CD14-positive monocyte (primary cell): ENCODE data around the gene YBX1. TPM values are rescaled to one million over a fixed set of nuclear protein-coding genes. Genes with fewer than 3 reads are reported as not detected.

Source experiments
- DNase-seq, 3 donors: peaks; one replicate each; pipeline ENCODE4 v3.0.0-alpha.2; 2011 to 2022
- H2AFZ ChIP-seq: 2 replicates; pipeline ENCODE4 v1.6.0; 2012; ENCODE audit warnings: mild to moderate bottlenecking, low read depth, low read length, inconsistent platforms; ENCODE audit not compliant: insufficient read depth, poor library complexity, severe bottlenecking
- H3K27ac ChIP-seq, 2 donors: 1 replicate in 1 of 2; 2 replicates in 1 of 2; pipeline ENCODE4 v1.5.1; 2012 to 2013; ENCODE audit warnings: low read length in 2 of 2, control low read depth in 1 of 2, inconsistent platforms in 1 of 2, low read depth in 1 of 2, mild to moderate bottlenecking in 1 of 2
- H3K27me3 ChIP-seq, 2 donors: one replicate each; pipeline versions ENCODE4 v1.6.0 to v1.6.1; 2011 to 2013; ENCODE audit warnings: low read length in 2 of 2; ENCODE audit not compliant: control insufficient read depth in 2 of 2, insufficient read depth in 2 of 2
- H3K36me3 ChIP-seq, 2 donors: replicated peaks in 1 of 2; 1 replicate in 1 of 2; 2 replicates in 1 of 2; pipeline versions ENCODE4 v1.5.1 to v1.6.1; 2012 to 2013; ENCODE audit warnings: low read length in 2 of 2, control low read depth in 1 of 2, inconsistent platforms in 1 of 2, mild to moderate bottlenecking in 1 of 2; ENCODE audit not compliant: insufficient read depth in 2 of 2, control insufficient read depth in 1 of 2
- H3K4me1 ChIP-seq, 2 donors: 1 replicate in 1 of 2; 2 replicates in 1 of 2; pipeline versions ENCODE4 v1.5.1 to v1.6.1; 2012 to 2013; ENCODE audit warnings: low read length in 2 of 2, control low read depth in 1 of 2, inconsistent platforms in 1 of 2, mild to moderate bottlenecking in 1 of 2, moderate library complexity in 1 of 2; ENCODE audit not compliant: insufficient read depth in 2 of 2, control insufficient read depth in 1 of 2
- H3K4me2 ChIP-seq: replicated peaks from 2 replicates; pipeline ENCODE3; 2012; ENCODE audit warnings: low read length, moderate library complexity, mild to moderate bottlenecking; ENCODE audit not compliant: poor library complexity, severe bottlenecking; ENCODE audit errors: extremely low read depth
- H3K4me3 ChIP-seq, 3 experiments: fragments of 200-600 bp in 1 of 3; sonication (generic) in 1 of 3; replicated peaks in 1 of 3; 1 replicate in 2 of 3; 2 replicates in 1 of 3; pipeline ENCODE4 v1.5.1; 2011 to 2013; ENCODE audit warnings: low read length in 3 of 3, mild to moderate bottlenecking in 3 of 3, control low read depth in 2 of 3, low read depth in 2 of 3, inconsistent platforms in 1 of 3, moderate library complexity in 1 of 3
- H3K79me2 ChIP-seq: 2 replicates; pipeline ENCODE4 v1.6.0; 2012; ENCODE audit warnings: mild to moderate bottlenecking, control low read depth, inconsistent platforms, low read length, moderate library complexity; ENCODE audit not compliant: insufficient read depth
- H3K9ac ChIP-seq: 2 replicates; pipeline ENCODE4 v1.6.0; 2017; ENCODE audit warnings: low read length, mild to moderate bottlenecking; ENCODE audit not compliant: insufficient read depth, poor library complexity, severe bottlenecking
- H3K9me3 ChIP-seq, 2 donors: replicated peaks in 1 of 2; 1 replicate in 1 of 2; 2 replicates in 1 of 2; pipeline versions ENCODE4 v1.5.1 to v1.6.1; 2012 to 2013; ENCODE audit warnings: low read length in 2 of 2, control low read depth in 1 of 2; ENCODE audit not compliant: control insufficient read depth in 1 of 2, insufficient read depth in 1 of 2
- H4K20me1 ChIP-seq: 2 replicates; pipeline ENCODE4 v1.6.0; 2012; ENCODE audit warnings: mild to moderate bottlenecking, low read length, control low read depth, moderate library complexity; ENCODE audit not compliant: insufficient read depth
- H3K27ac Mint-ChIP-seq, 7 donors: one replicate each; pipeline ENCODE4 v1.8.0; 2020; ENCODE audit warnings: mild to moderate bottlenecking in 7 of 7, mixed read lengths in 7 of 7, moderate library complexity in 6 of 7, inconsistent platforms in 2 of 7
- H3K27me3 Mint-ChIP-seq, 3 donors: one replicate each; pipeline ENCODE4 v1.8.0; 2021 to 2022; ENCODE audit warnings: low read depth in 3 of 3, mild to moderate bottlenecking in 3 of 3, mixed read lengths in 3 of 3, moderate library complexity in 3 of 3, inconsistent platforms in 1 of 3
- H3K36me3 Mint-ChIP-seq, 2 donors: one replicate each; pipeline ENCODE4 v1.8.0; 2020; ENCODE audit warnings: mixed read lengths in 2 of 2, inconsistent platforms in 1 of 2, mild to moderate bottlenecking in 1 of 2
- H3K4me1 Mint-ChIP-seq: one replicate; pipeline ENCODE4 v1.8.0; 2020; ENCODE audit warnings: mild to moderate bottlenecking, mixed read lengths
- H3K4me3 Mint-ChIP-seq, 2 donors: one replicate each; pipeline ENCODE4 v1.8.0; 2020; ENCODE audit warnings: mild to moderate bottlenecking in 2 of 2, mixed read lengths in 2 of 2, moderate library complexity in 1 of 2
- H3K9me3 Mint-ChIP-seq, 7 donors: one replicate each; pipeline ENCODE4 v1.8.0; 2020 to 2022; ENCODE audit warnings: mixed read lengths in 7 of 7, mild to moderate bottlenecking in 6 of 7, moderate library complexity in 6 of 7, inconsistent platforms in 2 of 7
- WGBS: methylation state at CpG from one replicate; pipeline ENCODE4 v1.1.5; 2013; ENCODE audit warnings: missing lambda C conversion rate; ENCODE audit not compliant: insufficient coverage; 5-methylcytosine and 5-hydroxymethylcytosine counted together
- intact Hi-C, 2 donors: fragments of 100-400 bp; cut with micrococcal nuclease; formaldehyde crosslinking; loops; one replicate each; pipeline versions ENCODE4 v1.15.0 to v1.15.1; 2023
- polyA plus RNA-seq, 3 donors: library from polyadenylated mRNA; depleted of rRNA in 1 of 3; unstranded in 2 of 3; stranded (reverse) in 1 of 3; fragments of 300-500 nt in 2 of 3; fragments of >200 nt in 1 of 3; fragmentation: Illumina TruSeq in 2 of 3; gene quantifications; 1 replicate in 2 of 3; 2 replicates in 1 of 3; pipeline ENCODE4 v1.2.3, GENCODE V29; 2012 to 2021
- TF ChIP-seq, protein P1 (sequence below): fragments of 200-600 bp; IDR thresholded peaks from one replicate; pipeline ENCODE4 v1.8.0; 2022; ENCODE audit warnings: antibody characterized with exemption, mild to moderate bottlenecking

The YBX1 gene
- polyA plus RNA-seq, 3 donors = 65.7 to 301 (median 70.2) TPM

DNA sequence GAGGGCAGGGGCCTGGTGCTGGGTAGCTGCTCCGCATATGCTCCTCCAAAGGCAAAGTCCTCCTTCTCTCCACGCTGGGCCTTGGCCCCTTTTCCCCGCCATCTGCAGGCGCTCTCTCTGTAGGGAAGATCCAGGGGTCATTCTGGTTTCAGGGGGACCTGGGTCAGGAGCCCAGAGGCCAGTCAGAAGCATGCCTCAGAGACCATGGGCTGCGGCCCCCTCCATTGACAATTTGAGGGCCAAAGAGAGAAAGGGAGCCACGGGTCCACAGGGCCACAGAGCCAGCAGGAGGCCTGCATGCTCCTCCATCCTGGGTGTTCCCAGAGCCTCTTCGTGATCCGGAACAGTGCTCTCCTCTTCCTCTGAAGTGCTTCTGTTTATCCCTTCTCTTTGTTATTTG lies 59.9 kb downstream of the YBX1 start:
- Mint-ChIP-seq H3K4me1 (peaks cover 16% of the 10 kb centered on the region), H3K27me3 (peaks cover 0 to 9% (median 1%) of the 10 kb centered on the region in 3 donors), H3K9me3 (peaks cover 0 to 3% (median 0%) of the 10 kb centered on the region in 7 donors), H3K27ac (no peak overlapping the region), H3K36me3 (peaks cover 18 to 22% of the 10 kb centered on the region in 2 donors), H3K4me3 (no peak overlapping the region)
- intact Hi-C loops = loop anchor here in 1 of 2 donors (10.0 kb wide), 1 partner anchor 397 kb away; no protein-coding TSS in a partner anchor
- H4K20me1 ChIP-seq = no peaks in the 10 kb centered on the region
- no peak for DNase-seq
- H3K9me3 ChIP-seq = no peaks in the 10 kb centered on the region
- peaks cover 12 to 18% of the 10 kb centered on the region in 2 donors for H3K4me1 ChIP-seq
- no peak overlapping the region for H3K27ac ChIP-seq
- H3K27me3 ChIP-seq = no peaks in the 10 kb centered on the region
- no peak overlapping the region for H3K4me2 ChIP-seq
- no peak overlapping the region for H2AFZ ChIP-seq
- no peaks in the 10 kb centered on the region for H3K79me2 ChIP-seq
- TF ChIP-seq, protein P1, sequence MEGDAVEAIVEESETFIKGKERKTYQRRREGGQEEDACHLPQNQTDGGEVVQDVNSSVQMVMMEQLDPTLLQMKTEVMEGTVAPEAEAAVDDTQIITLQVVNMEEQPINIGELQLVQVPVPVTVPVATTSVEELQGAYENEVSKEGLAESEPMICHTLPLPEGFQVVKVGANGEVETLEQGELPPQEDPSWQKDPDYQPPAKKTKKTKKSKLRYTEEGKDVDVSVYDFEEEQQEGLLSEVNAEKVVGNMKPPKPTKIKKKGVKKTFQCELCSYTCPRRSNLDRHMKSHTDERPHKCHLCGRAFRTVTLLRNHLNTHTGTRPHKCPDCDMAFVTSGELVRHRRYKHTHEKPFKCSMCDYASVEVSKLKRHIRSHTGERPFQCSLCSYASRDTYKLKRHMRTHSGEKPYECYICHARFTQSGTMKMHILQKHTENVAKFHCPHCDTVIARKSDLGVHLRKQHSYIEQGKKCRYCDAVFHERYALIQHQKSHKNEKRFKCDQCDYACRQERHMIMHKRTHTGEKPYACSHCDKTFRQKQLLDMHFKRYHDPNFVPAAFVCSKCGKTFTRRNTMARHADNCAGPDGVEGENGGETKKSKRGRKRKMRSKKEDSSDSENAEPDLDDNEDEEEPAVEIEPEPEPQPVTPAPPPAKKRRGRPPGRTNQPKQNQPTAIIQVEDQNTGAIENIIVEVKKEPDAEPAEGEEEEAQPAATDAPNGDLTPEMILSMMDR = no peak
- H3K9ac ChIP-seq = no peak overlapping the region
- no peak overlapping the region for H3K4me3 ChIP-seq
- WGBS = 100% methylated on average over 7 of the region's 8 CpGs
- peaks cover 12 to 19% of the 10 kb centered on the region in 2 donors for H3K36me3 ChIP-seq

DNA sequence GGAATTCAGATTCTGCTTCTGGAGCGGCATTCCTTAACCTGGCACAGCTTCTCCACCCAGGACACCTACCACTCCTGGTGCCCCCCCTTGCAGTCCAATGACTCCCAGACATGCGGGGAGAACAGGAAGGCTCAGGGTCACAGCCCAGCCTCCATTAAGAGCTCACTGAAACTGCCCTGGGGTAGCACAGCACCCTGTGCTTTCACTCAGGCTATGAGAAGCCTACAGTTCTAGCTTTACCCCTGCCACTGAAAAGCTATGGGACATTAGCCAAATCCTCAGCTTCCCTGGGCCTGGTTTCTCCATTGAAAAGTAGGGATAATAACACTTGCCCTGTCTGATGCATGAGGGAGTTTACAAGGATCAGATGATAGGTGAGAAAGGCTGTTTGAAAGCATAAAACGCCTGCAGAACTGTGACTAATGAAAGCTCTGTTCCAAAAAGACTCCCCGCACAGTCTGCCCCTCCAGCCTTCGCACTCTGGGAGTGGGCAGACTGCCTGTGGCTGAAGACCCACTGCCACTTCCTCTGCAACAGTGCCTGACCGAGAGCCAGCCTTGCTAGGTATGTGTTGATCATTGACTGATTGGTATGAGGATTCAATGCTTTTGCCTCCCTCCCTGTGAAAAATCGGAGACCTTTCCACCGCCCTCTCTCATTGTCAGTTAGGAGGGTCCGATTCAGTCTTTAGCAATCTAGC lies 60.5 kb downstream of the YBX1 start:
- Histone ChIP-seq H3K4me3 (no peak overlapping the region), H3K9ac (no peak overlapping the region), H3K27me3 (no peaks in the 10 kb centered on the region), H2AFZ (no peak overlapping the region), H3K4me2 (no peak overlapping the region), H3K9me3 (no peaks in the 10 kb centered on the region), H3K36me3 (peaks cover 14 to 26% of the 10 kb centered on the region in 2 donors), H4K20me1 (no peaks in the 10 kb centered on the region), H3K27ac (no peak overlapping the region), H3K79me2 (no peaks in the 10 kb centered on the region), H3K4me1 (peaks cover 6 to 12% of the 10 kb centered on the region in 2 donors)
- 93% methylated on average over 7 of the region's 9 CpGs for WGBS
- peak overlapping the region in 2 of 7 donors; percentile 0 to 11 for H3K27ac Mint-ChIP-seq
- H3K36me3 Mint-ChIP-seq = peaks cover 18 to 28% of the 10 kb centered on the region in 2 donors
- DNase-seq = no peak
- H3K27me3 Mint-ChIP-seq = peaks cover 0 to 9% (median 3%) of the 10 kb centered on the region in 3 donors
- no peak overlapping the region for H3K4me3 Mint-ChIP-seq
- TF ChIP-seq, protein P1 = no peak
- H3K9me3 Mint-ChIP-seq = peaks cover 0 to 3% (median 0%) of the 10 kb centered on the region in 7 donors
- intact Hi-C loops = loop anchor here in 1 of 2 donors (10.0 kb wide), 1 partner anchor 398 kb away; no protein-coding TSS in a partner anchor
- H3K4me1 Mint-ChIP-seq = peaks cover 13% of the 10 kb centered on the region
